ENCODE data around the gene KLC1. TPM values are rescaled to one million over a fixed set of nuclear protein-coding genes. Genes with fewer than 3 reads are reported as not detected.

The KLC1 gene
- total RNA-seq, 1 experiment from 2014 or later, result 75.8 TPM

Other genes with a start within 250 kb of the KLC1 start
- 26.9 and 31.6 TPM in 2 replicates for gene MARK3, start 243.8 kb upstream of the KLC1 start, total RNA-seq (2014; rRNA removed; shearing (Covaris generic); ENCODE audit: low replicate concordance)
- 34.9 and 45.2 TPM in 2 replicates for gene CKB, start 106.4 kb upstream of the KLC1 start, total RNA-seq (2014; rRNA removed; shearing (Covaris generic); ENCODE audit: low replicate concordance)
- 29.0 and 43.2 TPM in 2 replicates for gene TRMT61A, start 100.0 kb upstream of the KLC1 start, total RNA-seq (2014; rRNA removed; shearing (Covaris generic); ENCODE audit: low replicate concordance)
- gene BAG5, start 66.6 kb upstream of the KLC1 start, total RNA-seq (2014; rRNA removed; shearing (Covaris generic); ENCODE audit: low replicate concordance), result 5.4 and 8.2 TPM in 2 replicates
- 18.4 and 38.9 TPM in 2 replicates for gene COA8, start 66.3 kb upstream of the KLC1 start, total RNA-seq (2014; rRNA removed; shearing (Covaris generic); ENCODE audit: low replicate concordance)
- gene XRCC3, start 86.2 kb downstream of the KLC1 start, total RNA-seq (2014; rRNA removed; shearing (Covaris generic); ENCODE audit: low replicate concordance), result 31.5 and 58.1 TPM in 2 replicates
- 23.6 and 30.1 TPM in 2 replicates for gene ZFYVE21, start 86.6 kb downstream of the KLC1 start, total RNA-seq (2014; rRNA removed; shearing (Covaris generic); ENCODE audit: low replicate concordance)
- gene PPP1R13B, start 218.4 kb downstream of the KLC1 start, total RNA-seq (2014; rRNA removed; shearing (Covaris generic); ENCODE audit: low replicate concordance), result 2.4 and 5.6 TPM in 2 replicates

Measured in MG63 (cell line).